HG02938 (cell line): ENCODE data around the gene NTHL1.

ENCODE experiments used
- ATAC-seq: cut with Tn5 transposase; IDR thresholded peaks from one replicate; pipeline ENCODE4 v1.9.1; 2021; ENCODE audit warnings: mild to moderate bottlenecking, moderate library complexity; ENCODE audit not compliant: unreplicated experiment

The NTHL1 gene

DNA sequence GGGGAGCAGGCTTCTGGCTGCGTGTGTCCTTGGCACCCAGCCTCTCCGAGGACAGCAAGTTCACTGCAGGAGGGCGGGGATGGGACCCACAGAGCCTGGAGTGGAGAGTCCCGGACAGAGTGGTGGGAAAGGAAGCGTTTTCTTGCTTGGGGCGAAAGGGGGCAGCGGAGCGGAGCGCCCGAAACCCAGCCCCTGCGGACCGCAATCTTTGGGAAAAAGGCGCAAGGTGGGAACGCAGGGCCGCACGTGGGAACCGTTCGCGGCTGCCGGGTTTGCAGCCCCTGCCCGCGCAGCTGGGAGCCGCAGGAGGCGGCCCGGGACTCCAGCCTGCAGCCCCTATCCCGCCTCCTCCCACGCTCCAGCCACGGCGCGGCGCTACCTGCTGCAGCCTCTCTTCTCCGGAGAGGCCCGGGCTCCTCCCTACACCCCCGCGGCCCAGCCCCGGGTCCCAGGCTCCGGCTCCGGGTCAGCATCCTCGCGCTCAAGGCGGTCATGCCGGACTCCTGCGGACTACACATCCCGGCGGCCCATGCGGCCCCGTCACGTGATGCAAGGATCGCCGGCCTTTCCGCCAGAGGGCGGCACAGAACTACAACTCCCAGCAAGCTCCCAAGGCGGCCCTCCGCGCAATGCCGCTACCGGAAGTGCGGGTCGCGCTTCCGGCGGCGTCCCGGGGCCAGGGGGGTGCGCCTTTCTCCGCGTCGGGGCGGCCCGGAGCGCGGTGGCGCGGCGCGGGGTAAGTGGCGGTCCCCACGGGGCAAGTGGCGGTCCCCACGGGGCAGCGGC, at the start of gene NTHL1, which contains the start of gene TSC2:
NTHL1 (minus strand) TSS at position 505 of the 786 bp plus-strand sequence; CDS start at position 494, 11 bp downstream.
TSC2 (plus strand) TSS at position 656 of the 786 bp plus-strand sequence. CDS start 631 bp downstream, outside the sequence.
- peak; percentile 82 for ATAC-seq

- no peak for ATAC-seq
Measured at GRCh38 chr16:2096853-2097595, 49.4 kb upstream of the NTHL1 start.

- ATAC-seq, result no peak
Measured at GRCh38 chr16:2095918-2096582, 48.4 kb upstream of the NTHL1 start.

DNA sequence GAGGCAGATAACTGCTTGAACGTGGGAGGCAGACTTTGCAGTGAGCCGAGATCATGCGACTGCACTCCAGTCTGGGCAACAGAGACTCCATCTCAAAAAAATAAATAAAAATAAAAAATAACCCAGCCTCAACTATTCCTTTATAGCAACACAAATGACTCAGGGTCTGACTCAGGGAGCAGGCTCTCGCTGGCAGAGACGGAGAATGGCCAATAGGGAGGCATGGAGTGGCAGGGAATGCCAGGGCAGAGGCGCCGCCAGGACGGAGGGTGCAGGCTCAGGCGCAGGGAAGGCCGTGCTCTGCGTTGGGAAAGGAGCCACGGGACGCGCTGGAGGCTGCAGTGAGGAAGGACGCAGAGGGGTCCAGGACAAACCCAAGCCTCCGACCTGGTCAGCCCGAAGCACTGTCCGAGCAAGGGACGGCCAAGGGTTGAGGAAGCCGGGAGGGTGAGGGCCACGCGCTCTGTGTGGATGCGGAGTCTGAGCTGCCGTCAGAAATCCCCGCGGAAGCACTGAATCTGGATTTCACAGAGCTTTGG, 47.8 kb upstream of the NTHL1 start:
- no peak for ATAC-seq

DNA sequence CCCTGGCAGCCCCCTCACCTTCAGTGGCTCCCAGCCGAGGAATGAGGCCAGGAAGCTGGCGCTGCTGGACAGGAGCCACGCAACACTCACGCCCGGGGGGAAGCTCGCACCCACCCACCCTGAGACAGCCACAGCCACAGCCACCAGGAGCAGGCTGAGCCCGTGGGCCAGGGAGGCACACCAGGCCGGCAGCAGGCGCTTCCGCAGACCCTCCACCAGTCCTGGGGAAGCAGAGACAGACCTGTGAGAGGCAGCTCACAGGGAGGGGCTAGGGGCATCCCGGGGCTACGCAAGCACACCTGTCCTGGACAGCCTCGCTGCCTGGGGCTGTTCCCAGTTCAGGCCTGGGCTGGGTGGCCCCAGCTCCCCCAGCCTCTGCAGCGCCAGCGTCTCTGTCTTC, 46.2 kb upstream of the NTHL1 start:
- ATAC-seq, result no peak

DNA sequence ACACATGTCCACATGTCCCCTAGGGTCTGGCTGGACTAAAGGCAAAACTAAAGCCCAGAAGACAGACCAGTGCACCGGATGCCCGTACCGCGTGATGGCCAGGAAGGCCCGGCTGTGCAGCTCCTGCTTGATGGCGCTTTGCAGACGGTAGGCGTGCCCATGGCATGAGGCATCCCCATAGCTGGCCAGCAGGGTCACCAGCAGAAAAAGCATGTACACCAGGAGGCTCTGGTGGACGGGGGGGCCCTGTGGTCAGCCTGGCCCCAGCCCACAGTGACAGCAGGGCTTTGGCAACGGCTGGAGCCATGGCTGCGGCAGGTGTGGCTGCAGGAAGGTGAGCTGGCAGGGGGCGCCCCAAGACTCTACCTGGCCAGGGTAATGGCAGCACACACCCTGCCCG, 45.2 kb upstream of the NTHL1 start:
- no peak for ATAC-seq

DNA sequence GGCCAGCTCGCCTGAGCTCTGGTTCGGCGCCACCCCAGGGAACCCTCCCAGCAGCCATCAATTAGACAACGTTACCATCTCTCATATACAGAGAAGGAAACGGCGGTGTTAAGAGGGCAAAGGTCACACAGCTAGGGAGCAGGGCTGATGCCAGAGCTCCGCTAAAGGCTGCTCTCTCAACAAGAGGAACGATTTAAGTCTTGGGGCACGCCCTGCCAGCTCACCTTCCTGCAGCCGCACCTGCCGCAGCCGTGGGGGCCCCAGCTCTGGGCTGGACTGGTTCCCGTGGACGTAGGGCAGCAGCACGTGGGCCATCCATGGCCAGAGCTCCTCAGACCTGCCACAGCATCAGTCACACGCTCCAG, 44.6 kb upstream of the NTHL1 start:
- ATAC-seq, result no peak

GRCh38 chr16:2091547-2092255, 44.1 kb upstream of the NTHL1 start:
- ATAC-seq, result no peak

GRCh38 chr16:2090777-2091546, 43.3 kb upstream of the NTHL1 start:
- ATAC-seq, result no peak

DNA sequence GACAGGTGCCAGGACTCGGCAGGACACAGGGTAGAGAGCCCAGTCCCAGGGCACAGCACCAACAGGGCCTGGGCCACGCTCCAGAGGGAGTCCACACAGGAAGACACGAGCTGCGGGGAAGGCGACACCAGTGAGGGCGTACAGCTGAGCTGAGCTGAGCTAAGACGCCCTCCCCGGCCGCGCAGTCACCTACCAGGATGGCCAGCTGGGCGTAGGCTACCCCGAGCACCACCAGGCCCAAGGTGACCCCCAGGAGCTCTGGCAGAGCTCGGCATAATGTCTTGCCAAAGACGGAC, 42.8 kb upstream of the NTHL1 start:
- ATAC-seq, result no peak

DNA sequence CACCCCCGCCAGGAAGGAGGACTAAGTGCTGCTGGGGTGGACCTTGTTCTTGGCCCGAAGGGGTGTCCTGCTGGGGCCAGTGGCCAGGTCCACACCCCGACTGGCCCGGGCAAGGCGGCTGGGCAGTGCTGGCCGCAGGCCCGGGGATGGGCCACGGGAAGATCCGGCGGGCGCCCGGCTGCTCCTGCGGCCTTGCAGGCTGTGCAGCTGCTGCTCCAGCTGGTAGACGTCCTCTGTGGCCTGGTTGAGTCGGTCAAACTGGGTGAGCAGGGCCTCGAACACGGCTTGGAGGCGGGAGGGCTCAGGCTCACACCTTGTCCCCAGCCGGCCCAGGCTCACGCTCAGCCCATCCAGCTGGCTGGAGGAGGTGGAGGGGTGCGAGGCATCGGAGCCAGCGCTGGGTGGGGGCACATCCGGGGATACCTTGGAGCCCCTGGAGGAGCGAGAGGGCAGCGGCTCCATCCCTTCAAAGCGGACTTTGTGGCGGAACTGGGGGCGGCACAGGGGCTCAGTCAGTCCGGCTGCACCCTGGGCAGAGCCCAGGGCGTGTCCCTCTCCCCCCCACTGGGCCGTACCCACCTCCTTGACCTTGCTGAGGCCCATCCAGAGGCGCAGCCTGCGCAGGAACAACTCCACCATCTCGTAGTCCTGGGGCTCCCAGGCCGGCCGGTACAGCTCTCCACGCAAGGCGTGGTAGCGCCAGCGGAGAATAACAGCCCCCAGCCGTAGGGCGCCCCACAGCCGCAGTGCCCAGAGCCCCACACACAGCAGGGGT, 42.3 kb upstream of the NTHL1 start:
- ATAC-seq, result no peak

DNA sequence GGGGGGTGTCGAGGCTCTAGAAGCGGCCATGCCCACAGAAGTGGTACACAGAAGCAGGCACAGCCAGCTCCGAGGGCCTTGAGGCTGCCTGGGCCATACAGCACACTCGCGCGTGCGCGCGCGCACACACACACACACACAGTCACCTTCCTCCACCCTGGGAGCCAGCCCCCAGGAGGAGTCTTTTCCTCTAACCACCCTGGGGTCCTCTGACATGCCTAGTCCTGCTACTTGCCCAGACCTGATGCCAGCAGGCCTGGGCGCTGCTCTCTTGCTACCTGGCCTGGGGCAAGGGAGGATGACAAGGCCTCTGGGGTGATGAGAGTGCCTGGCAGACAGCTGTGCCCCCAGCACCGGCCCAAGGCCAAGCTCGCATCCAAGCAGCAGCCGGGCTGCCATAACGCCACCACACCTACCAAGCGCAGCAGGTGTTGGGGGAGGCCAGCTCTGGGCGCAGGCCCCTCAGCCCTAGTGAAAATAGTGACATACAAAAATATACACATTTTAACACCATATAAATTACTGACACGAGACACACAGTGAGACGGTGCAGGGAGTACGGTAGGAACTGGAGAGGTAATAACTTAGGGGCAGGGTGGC, 41.2 kb upstream of the NTHL1 start:
- ATAC-seq, result no peak

DNA sequence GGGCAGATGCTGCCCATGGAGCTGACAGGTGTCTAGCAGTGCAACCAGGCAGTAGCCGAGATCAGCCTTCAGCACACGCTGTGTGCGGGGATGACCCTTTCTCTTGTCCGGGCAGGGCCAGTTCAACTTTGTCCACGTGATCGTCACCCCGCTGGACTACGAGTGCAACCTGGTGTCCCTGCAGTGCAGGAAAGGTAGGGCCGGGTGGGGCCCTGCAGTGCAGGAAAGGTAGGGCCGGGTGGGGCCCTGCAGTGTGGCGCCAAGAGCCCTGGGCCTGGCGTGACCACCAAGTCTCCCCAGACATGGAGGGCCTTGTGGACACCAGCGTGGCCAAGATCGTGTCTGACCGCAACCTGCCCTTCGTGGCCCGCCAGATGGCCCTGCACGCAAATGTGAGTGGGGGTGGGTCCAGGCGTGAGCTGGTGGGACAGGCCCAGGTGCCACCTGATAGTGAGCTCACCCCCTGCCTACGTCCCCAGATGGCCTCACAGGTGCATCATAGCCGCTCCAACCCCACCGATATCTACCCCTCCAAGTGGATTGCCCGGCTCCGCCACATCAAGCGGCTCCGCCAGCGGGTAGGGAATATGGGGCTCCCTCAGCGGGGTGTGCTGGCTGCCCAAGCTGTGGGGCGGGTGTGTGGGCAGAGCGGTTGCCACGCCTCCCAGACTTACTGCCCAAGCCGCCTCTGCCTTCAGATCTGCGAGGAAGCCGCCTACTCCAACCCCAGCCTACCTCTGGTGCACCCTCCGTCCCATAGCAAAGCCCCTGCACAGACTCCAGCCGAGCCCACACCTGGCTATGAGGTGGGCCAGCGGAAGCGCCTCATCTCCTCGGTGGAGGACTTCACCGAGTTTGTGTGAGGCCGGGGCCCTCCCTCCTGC, 40.4 kb upstream of the NTHL1 start:
- ATAC-seq, result no peak

DNA sequence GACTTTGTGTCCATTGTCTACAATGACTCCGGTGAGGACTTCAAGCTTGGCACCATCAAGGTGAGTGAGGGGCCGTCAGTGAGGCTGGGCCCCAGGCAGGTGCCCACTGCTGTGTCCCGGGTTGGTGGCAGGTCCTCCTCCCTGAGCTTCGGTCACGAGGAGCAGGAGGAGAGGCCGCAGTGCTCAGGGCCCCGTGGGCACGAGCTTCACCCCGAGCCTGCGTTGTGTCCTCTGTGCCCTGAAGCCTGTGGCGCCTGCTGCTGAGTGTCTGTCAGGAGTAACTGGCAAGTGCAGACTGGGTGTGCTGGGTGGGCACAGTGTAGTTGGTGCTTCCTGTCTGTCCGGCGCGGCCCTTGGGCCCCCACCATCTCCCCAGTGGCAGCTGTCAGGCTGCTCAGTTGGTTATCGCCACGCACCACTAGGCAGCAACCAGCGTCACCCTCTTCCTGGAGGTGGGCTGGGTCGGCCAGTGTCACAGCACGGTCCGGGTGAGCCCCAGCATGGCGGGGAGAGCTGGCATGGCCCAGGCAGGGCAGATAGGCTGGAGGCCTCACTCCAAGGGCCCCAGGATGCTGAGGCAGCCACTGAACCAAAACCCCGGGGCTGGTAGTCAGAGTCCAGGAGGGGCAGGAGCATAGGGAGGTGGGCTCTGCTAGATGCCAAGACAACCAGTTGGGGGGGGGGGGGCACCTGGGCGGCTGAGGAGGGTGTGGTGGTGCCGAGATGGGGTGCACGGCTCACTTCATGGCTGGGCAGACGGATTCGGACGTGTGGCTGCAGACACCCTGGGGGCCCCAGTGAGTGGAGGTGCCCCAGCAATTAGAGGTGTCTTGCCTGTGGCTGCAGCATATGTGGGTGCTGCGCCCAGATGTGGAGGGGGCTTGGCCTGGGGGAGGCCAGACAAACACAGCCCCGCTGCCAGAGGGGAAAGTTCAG, 39.4 kb upstream of the NTHL1 start:
- no peak for ATAC-seq

DNA sequence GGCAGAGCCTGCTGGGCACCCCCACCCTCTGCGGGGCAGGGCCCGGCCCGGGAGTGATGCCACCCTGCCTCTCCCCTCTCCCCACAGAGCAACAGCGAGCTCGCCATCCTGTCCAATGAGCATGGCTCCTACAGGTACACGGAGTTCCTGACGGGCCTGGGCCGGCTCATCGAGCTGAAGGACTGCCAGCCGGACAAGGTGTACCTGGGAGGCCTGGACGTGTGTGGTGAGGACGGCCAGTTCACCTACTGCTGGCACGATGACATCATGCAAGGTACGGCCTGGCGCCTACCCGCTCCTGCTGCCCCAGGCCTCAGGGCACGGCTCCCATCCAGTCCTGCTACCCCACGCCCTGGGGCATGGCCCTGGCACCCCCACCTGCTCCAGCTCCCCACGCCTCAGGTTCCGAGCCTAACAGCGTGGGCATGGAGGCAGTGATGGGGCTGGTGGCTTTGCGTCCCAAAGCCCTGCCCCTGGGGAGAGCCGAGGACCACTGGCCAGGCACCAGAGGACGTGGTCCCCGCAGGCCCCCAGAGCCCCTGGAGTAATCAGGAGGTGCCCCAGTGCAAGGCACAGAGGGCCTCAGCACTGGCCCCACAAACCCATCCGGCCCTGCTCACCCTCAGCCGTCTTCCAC, 38.6 kb upstream of the NTHL1 start:
- ATAC-seq, result no peak

- ATAC-seq, result no peak
Measured at GRCh38 chr16:2085669-2086068, 38.0 kb upstream of the NTHL1 start.
